Activated T-helper 1 cell treated with anti-CD3 and anti-CD28 coated beads, Interleukin-12 subunit alpha, Interleukin-12 subunit beta, Interleukin-2, Interleukin-4 antibody, amounts not matched to agents 30 ng/mL and 10 ng/mL and 1 ng/mL, durations not matched to agents 14 hours and 24 hours and 36 hours (primary cell): ENCODE measurements around the gene ELAVL3. TPM values are rescaled to one million over a fixed set of nuclear protein-coding genes. Genes with fewer than 3 reads are reported as not detected.
A peak's percentile ranks its signal among the peaks of the same experiment; 100 is the strongest.
"Not testable (repeated sequence)": the region's sequence is repeated elsewhere in the genome, so short reads cannot be mapped to it uniquely, and the experiment has no call there.

Experiments
- DNase-seq: peaks from one replicate; pipeline ENCODE4 v3.0.0; 2021; ENCODE audit warnings: low spot score
- H3K27ac Mint-ChIP-seq: one replicate; pipeline ENCODE4 v1.8.0; 2021; ENCODE audit warnings: mild to moderate bottlenecking, mixed read lengths
- H3K27me3 Mint-ChIP-seq: one replicate; pipeline ENCODE4 v1.8.0; 2022; ENCODE audit warnings: mild to moderate bottlenecking, moderate library complexity, mixed read lengths; ENCODE audit not compliant: insufficient read depth
- H3K36me3 Mint-ChIP-seq: one replicate; pipeline ENCODE4 v1.8.0; 2021; ENCODE audit warnings: low read depth, mixed read lengths
- H3K4me1 Mint-ChIP-seq: one replicate; pipeline ENCODE4 v1.8.0; 2021; ENCODE audit warnings: low read depth, mixed read lengths
- H3K4me3 Mint-ChIP-seq: one replicate; pipeline ENCODE4 v1.8.0; 2021; ENCODE audit warnings: mild to moderate bottlenecking, moderate library complexity, mixed read lengths
- H3K9me3 Mint-ChIP-seq: one replicate; pipeline ENCODE4 v1.8.0; 2021; ENCODE audit warnings: mixed read lengths
- intact Hi-C: fragments of 100-400 bp; cut with micrococcal nuclease; formaldehyde crosslinking; loops from one replicate; pipeline ENCODE4 v1.15.1; 2024
- total RNA-seq: library from RNA; stranded (reverse); gene quantifications from 2 replicates; pipeline ENCODE4 v1.2.3, GENCODE V29; 2022

The ELAVL3 gene
- total RNA-seq, 1 donor from 2014 or later: 0.34 TPM

- H3K4me3 Mint-ChIP-seq: peak overlapping the region; percentile 68
- no peak for DNase-seq
- peaks cover 31% of the 10 kb centered on the region for H3K4me1 Mint-ChIP-seq
- no peak overlapping the region for H3K27ac Mint-ChIP-seq
- peaks cover 65% of the 10 kb centered on the region for H3K27me3 Mint-ChIP-seq
- intact Hi-C loops: loop anchor here (5.0 kb wide), 1 partner anchor 62 kb away; the partner anchor contains the start of gene ELAVL3
- no peaks in the 10 kb centered on the region for H3K36me3 Mint-ChIP-seq
- H3K9me3 Mint-ChIP-seq: no peaks in the 10 kb centered on the region
Measured at GRCh38 chr19:11420429-11421370, 60.1 kb downstream of the ELAVL3 start.

- Mint-ChIP-seq H3K9me3 (no peaks in the 10 kb centered on the region), H3K27me3 (peaks cover 62% of the 10 kb centered on the region), H3K4me3 (no peak within 1 kb of the TSS), H3K4me1 (peaks cover 31% of the 10 kb centered on the region), H3K36me3 (no peaks in the 10 kb centered on the region), H3K27ac (no peak within 1 kb of the TSS)
- DNase-seq: no peak
- intact Hi-C loops: no loop called here
Measured at GRCh38 chr19:11418549-11419506, 62.0 kb downstream of the ELAVL3 start, which contains the start of gene RGL3. Gene RGL3, minus strand, starts transcription at chr19:11419314. Its CDS starts 36 bp downstream, at chr19:11419278.

GRCh38 chr19:11418094-11418548, 62.7 kb downstream of the ELAVL3 start:
- no peak overlapping the region for H3K4me3 Mint-ChIP-seq

DNA sequence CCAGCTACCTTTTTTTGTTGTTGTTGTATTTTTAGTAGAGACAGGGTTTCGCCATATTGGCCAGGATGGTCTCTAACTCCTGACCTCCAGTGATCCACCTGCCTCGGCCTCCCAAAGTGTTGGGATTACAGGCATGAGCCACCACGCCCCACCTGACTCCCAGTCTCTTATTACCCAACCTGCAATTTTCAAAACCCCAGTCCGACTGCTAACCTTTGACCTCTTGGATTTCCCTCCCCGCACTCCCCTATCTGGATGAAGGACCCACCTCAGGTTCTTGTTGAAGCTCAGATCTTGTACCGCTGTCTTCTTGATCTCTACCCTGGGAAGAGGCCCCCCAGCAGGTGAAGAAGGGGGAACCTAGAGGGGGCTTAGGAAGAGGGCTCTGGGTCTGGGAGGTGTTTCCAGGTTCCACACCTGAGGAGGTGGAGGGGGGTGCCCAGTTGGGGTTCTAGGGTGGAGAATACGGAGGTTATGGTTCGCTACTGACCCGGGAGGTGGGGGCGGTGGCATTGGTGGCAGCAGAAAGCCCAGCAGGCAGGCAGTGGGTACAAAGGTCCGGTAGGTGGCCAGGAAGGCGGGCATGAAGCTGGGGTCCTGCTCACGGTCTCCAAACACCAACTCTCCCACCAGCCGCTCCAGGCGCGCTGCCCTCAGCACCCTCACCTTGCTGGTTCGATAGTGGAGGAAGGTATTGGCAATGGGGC, 64.3 kb downstream of the ELAVL3 start:
- Mint-ChIP-seq H3K27me3 (peaks cover 43% of the 10 kb centered on the region), H3K4me3 (no peak overlapping the region), H3K27ac (no peak overlapping the region), H3K4me1 (peaks cover 14% of the 10 kb centered on the region), H3K36me3 (no peaks in the 10 kb centered on the region), H3K9me3 (no peaks in the 10 kb centered on the region)
- no peak for DNase-seq
- intact Hi-C loops: no loop called here

More at GRCh38 chr19:11418094-11418548, 62.7 kb downstream of the ELAVL3 start:
- Mint-ChIP-seq H3K36me3 (no peaks in the 10 kb centered on the region), H3K27me3 (peaks cover 56% of the 10 kb centered on the region), H3K27ac (no peak overlapping the region), H3K4me1 (peaks cover 26% of the 10 kb centered on the region), H3K9me3 (no peaks in the 10 kb centered on the region)
- intact Hi-C loops: no loop called here
- no peak for DNase-seq

GRCh38 chr19:11414544-11414943, 66.3 kb downstream of the ELAVL3 start:
- H3K27ac Mint-ChIP-seq: no peak overlapping the region
- no peaks in the 10 kb centered on the region for H3K9me3 Mint-ChIP-seq
- no peak overlapping the region for H3K4me3 Mint-ChIP-seq
- intact Hi-C loops: no loop called here
- peaks cover 30% of the 10 kb centered on the region for H3K27me3 Mint-ChIP-seq
- no peaks in the 10 kb centered on the region for H3K36me3 Mint-ChIP-seq
- H3K4me1 Mint-ChIP-seq: no peaks in the 10 kb centered on the region
- DNase-seq: no peak

GRCh38 chr19:11410682-11411081, 70.2 kb downstream of the ELAVL3 start:
- H3K27me3 Mint-ChIP-seq: peaks cover 17% of the 10 kb centered on the region
- no peak overlapping the region for H3K27ac Mint-ChIP-seq
- H3K4me1 Mint-ChIP-seq: no peaks in the 10 kb centered on the region
- H3K4me3 Mint-ChIP-seq: no peak overlapping the region
- no peak for DNase-seq
- intact Hi-C loops: no loop called here
- H3K36me3 Mint-ChIP-seq: no peaks in the 10 kb centered on the region
- no peaks in the 10 kb centered on the region for H3K9me3 Mint-ChIP-seq

GRCh38 chr19:11408591-11408990, 72.3 kb downstream of the ELAVL3 start:
- Mint-ChIP-seq H3K4me3 (no peak overlapping the region), H3K4me1 (no peaks in the 10 kb centered on the region), H3K27ac (no peak overlapping the region), H3K27me3 (peaks cover 15% of the 10 kb centered on the region), H3K9me3 (no peaks in the 10 kb centered on the region), H3K36me3 (no peaks in the 10 kb centered on the region)
- intact Hi-C loops: no loop called here
- DNase-seq: no peak

GRCh38 chr19:11406703-11407236, 74.1 kb downstream of the ELAVL3 start:
- DNase-seq, H3K9me3 Mint-ChIP-seq, H3K4me1 Mint-ChIP-seq, H3K27ac Mint-ChIP-seq, H3K4me3 Mint-ChIP-seq, H3K36me3 Mint-ChIP-seq, intact Hi-C loops: not testable (repeated sequence)
- H3K27me3 Mint-ChIP-seq: peaks cover 15% of the 10 kb centered on the region

DNA sequence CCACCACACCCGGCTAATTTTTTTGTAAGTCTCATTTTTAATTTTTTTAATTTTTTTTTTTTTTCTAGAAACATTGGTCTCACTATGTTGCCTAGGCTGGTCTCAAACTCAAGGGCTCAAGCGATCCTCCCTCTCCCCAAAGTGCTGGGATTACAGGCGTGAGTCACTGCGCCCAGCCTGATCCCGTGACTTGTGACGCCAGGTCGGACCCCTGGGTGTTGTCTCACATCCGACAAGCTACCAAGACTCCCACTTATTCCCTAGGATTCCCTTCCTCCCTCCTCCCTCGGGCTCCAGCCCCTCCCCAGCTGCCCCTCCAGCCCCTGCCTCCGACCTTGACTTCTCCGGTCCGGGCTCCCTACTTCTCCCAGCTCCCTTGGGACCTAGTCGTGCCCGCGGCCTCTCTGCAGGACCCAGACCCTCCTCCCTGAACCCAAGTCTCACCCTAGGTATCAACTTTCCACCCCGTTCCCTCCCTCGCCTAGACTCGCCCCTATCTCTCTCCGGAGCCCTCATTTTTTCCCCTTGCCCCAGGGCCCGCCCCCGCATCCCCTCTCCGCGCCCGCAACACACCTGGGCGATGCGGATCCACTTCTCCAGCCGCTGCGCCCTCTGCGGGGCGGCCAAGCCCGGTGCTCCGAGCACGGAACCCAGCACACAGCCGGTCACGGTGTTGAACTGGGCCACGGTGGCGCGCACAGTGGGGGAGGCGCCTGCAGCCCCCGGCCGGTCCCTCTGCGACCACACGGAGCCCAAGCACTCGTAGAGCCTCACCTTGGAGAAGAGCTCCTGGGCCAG, 74.8 kb downstream of the ELAVL3 start:
- H3K4me3 Mint-ChIP-seq: no peak overlapping the region
- peaks cover 15% of the 10 kb centered on the region for H3K27me3 Mint-ChIP-seq
- intact Hi-C loops: no loop called here
- H3K27ac Mint-ChIP-seq: no peak overlapping the region
- H3K36me3 Mint-ChIP-seq: no peaks in the 10 kb centered on the region
- H3K9me3 Mint-ChIP-seq: no peaks in the 10 kb centered on the region
- DNase-seq: no peak
- no peaks in the 10 kb centered on the region for H3K4me1 Mint-ChIP-seq

DNA sequence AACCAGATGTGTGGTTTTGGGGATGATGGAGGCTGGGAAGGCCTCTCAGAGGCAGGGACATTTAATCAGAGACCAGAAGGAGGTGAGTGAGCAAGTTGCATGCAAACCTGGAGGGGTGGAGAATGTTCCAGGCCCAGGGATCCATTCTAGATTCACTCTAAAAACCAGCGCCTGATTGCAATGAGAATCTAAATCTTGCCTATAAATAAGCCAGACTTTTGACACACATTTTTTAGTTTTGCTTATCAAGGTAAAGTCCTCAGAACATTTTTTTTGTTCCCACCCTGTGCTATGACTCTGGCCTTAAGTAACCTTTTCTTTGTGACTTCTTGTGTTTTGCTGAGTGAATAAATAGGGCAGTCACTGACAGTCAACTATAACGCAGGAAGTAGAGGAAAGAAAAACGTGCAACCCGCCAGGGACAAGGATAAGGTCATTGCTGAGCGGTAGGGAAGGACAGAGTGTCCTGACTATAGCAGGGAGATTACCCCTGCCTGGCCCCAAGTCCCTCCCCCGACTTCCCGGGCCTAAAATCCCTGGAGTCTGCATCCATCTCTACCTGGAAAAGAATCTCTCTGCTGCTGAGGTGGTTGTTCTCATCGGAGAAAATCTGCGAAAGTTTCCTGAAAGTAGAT, 76.1 kb downstream of the ELAVL3 start:
- Mint-ChIP-seq H3K4me1 (no peaks in the 10 kb centered on the region), H3K36me3 (no peaks in the 10 kb centered on the region), H3K4me3 (no peak overlapping the region), H3K27me3 (peaks cover 15% of the 10 kb centered on the region), H3K27ac (no peak overlapping the region), H3K9me3 (no peaks in the 10 kb centered on the region)
- DNase-seq: no peak
- intact Hi-C loops: no loop called here

- no peak overlapping the region for H3K27ac Mint-ChIP-seq
- no peaks in the 10 kb centered on the region for H3K36me3 Mint-ChIP-seq
- no peaks in the 10 kb centered on the region for H3K9me3 Mint-ChIP-seq
- no peak overlapping the region for H3K4me3 Mint-ChIP-seq
- H3K4me1 Mint-ChIP-seq: no peaks in the 10 kb centered on the region
- H3K27me3 Mint-ChIP-seq: peaks cover 10% of the 10 kb centered on the region
- DNase-seq: no peak
- intact Hi-C loops: no loop called here
Measured at GRCh38 chr19:11401808-11402543, 78.9 kb downstream of the ELAVL3 start.
